Measurements from ENCODE around the gene PCSK6.

Gene PCSK6

GRCh38 chr15:101441696-101442095 is 47.8 kb downstream of the PCSK6 start:
- H3K4me3 ChIP-seq (ENCODE audit: low read depth, low read length): no peak overlapping the region
- no peak for TF ChIP-seq CTCF (IDR thresholded peaks at IDR 0.05; ENCODE audit: low read depth, low read length)

GRCh38 chr15:101440846-101441590 is 48.5 kb downstream of the PCSK6 start:
- H3K4me3 ChIP-seq (ENCODE audit: low read depth, low read length): no peak overlapping the region
- TF ChIP-seq CTCF (IDR thresholded peaks at IDR 0.05; ENCODE audit: low read depth, low read length): no peak

- no peak overlapping the region for H3K4me3 ChIP-seq (ENCODE audit: low read depth, low read length)
- no peak for TF ChIP-seq CTCF (IDR thresholded peaks at IDR 0.05; ENCODE audit: low read depth, low read length)
These were observed 49.6 kb downstream of the PCSK6 start for GRCh38 chr15:101439920-101440319.

- TF ChIP-seq CTCF (IDR thresholded peaks at IDR 0.05; ENCODE audit: low read depth, low read length): no peak
- H3K4me3 ChIP-seq (ENCODE audit: low read depth, low read length): no peak overlapping the region
These were observed 50.1 kb downstream of the PCSK6 start for GRCh38 chr15:101439285-101439919.

- no peak for TF ChIP-seq CTCF (IDR thresholded peaks at IDR 0.05; ENCODE audit: low read depth, low read length)
These were observed 50.8 kb downstream of the PCSK6 start for GRCh38 chr15:101438482-101439284.

GRCh38 chr15:101437618-101438481 is 51.7 kb downstream of the PCSK6 start:
- TF ChIP-seq CTCF (IDR thresholded peaks at IDR 0.05; ENCODE audit: low read depth, low read length): no peak
- H3K4me3 ChIP-seq (ENCODE audit: low read depth, low read length): no peak overlapping the region

More at GRCh38 chr15:101438482-101439284, 50.8 kb downstream of the PCSK6 start:
- no peak overlapping the region for H3K4me3 ChIP-seq (ENCODE audit: low read depth, low read length)

Data from WI38 (cell line).